ENCODE data around the gene ZDHHC1.

GRCh38 chr16:67388591-67388990 is 27.7 kb downstream of the ZDHHC1 start:
- no peak for TF ChIP-seq CTCF (conservative IDR thresholded peaks at IDR 0.05; ENCODE audit: low read length)
- no peak for TF ChIP-seq EZH2phosphoT487 (IDR thresholded peaks at IDR 0.05; ENCODE audit: borderline replicate concordance)

Data from Loucy (cell line).